Ishikawa (cell line): ENCODE data around the gene ADCY4.

Experiments
- CEBPB ChIP-seq: IDR thresholded peaks from 2 replicates; pipeline ENCODE4 v1.6.1; 2012
- CREB1 ChIP-seq: IDR thresholded peaks from 2 replicates; pipeline ENCODE4 v1.6.1; 2012; ENCODE audit warnings: low read depth
- EGR1 ChIP-seq: IDR thresholded peaks from 2 replicates; pipeline ENCODE4 v1.6.1; 2012
- EP300 ChIP-seq: IDR thresholded peaks from 2 replicates; pipeline ENCODE4 v1.6.1; 2012; ENCODE audit warnings: borderline replicate concordance
- FOXM1 ChIP-seq: IDR thresholded peaks from 2 replicates; pipeline ENCODE4 v1.6.1; 2012; ENCODE audit warnings: low read depth, borderline replicate concordance
- NFIC ChIP-seq: IDR thresholded peaks from 2 replicates; pipeline ENCODE4 v1.6.1; 2012
- RAD21 ChIP-seq: IDR thresholded peaks from 2 replicates; pipeline ENCODE4 v1.6.1; 2012; ENCODE audit warnings: low read depth
- TAF1 ChIP-seq: IDR thresholded peaks from 2 replicates; pipeline ENCODE4 v1.6.1; 2012; ENCODE audit warnings: low read depth, mild to moderate bottlenecking
- TCF12 ChIP-seq: IDR thresholded peaks from 2 replicates; pipeline ENCODE4 v1.6.1; 2012; ENCODE audit warnings: low read depth
- TEAD4 ChIP-seq: IDR thresholded peaks from 2 replicates; pipeline ENCODE4 v1.6.1; 2012
- YY1 ChIP-seq: IDR thresholded peaks from 2 replicates; pipeline ENCODE4 v1.6.1; 2012; ENCODE audit warnings: low read depth
- ZBTB7A ChIP-seq: IDR thresholded peaks from 2 replicates; pipeline ENCODE4 v1.6.1; 2012; ENCODE audit warnings: low read depth
- TF ChIP-seq, protein P1 (sequence below): IDR thresholded peaks from 2 replicates; pipeline ENCODE4 v1.6.1; 2012
- TF ChIP-seq, protein P2 (sequence below): IDR thresholded peaks from 2 replicates; pipeline ENCODE4 v1.6.1; 2012
- TF ChIP-seq, protein P3 (sequence below): IDR thresholded peaks from 2 replicates; pipeline ENCODE4 v1.6.1; 2012; ENCODE audit warnings: low read depth, mild to moderate bottlenecking

The ADCY4 gene

DNA sequence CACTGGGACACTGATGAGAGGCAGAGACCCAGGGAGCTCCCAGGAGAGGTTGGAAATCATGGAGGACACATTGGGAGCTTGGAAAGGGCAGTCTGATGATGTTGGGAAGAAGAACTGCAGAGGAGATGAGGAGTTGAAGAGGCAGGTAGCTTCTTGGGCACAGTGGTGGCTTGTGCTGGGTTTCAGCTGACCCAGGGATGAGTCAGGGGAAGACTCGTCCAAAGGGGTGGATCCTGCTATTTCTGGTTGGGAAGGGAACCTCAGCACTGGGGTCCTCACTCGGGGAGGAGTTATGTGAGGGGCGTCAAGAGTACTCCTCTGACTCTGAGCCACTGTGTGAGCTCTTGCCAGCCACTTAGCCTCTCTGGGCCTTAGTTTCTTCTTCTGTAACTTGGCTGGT lies 11.5 kb downstream of the ADCY4 start:
- TF ChIP-seq CREB1 (no peak), EGR1 (no peak), ZBTB7A (no peak), CEBPB (no peak), TCF12 (no peak), RAD21 (no peak), EP300 (no peak)
- TF ChIP-seq, protein P1, sequence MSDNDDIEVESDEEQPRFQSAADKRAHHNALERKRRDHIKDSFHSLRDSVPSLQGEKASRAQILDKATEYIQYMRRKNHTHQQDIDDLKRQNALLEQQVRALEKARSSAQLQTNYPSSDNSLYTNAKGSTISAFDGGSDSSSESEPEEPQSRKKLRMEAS = no peak
- TF ChIP-seq, protein P2, sequence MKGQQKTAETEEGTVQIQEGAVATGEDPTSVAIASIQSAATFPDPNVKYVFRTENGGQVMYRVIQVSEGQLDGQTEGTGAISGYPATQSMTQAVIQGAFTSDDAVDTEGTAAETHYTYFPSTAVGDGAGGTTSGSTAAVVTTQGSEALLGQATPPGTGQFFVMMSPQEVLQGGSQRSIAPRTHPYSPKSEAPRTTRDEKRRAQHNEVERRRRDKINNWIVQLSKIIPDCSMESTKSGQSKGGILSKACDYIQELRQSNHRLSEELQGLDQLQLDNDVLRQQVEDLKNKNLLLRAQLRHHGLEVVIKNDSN = no peak
- TF ChIP-seq, protein P3, sequence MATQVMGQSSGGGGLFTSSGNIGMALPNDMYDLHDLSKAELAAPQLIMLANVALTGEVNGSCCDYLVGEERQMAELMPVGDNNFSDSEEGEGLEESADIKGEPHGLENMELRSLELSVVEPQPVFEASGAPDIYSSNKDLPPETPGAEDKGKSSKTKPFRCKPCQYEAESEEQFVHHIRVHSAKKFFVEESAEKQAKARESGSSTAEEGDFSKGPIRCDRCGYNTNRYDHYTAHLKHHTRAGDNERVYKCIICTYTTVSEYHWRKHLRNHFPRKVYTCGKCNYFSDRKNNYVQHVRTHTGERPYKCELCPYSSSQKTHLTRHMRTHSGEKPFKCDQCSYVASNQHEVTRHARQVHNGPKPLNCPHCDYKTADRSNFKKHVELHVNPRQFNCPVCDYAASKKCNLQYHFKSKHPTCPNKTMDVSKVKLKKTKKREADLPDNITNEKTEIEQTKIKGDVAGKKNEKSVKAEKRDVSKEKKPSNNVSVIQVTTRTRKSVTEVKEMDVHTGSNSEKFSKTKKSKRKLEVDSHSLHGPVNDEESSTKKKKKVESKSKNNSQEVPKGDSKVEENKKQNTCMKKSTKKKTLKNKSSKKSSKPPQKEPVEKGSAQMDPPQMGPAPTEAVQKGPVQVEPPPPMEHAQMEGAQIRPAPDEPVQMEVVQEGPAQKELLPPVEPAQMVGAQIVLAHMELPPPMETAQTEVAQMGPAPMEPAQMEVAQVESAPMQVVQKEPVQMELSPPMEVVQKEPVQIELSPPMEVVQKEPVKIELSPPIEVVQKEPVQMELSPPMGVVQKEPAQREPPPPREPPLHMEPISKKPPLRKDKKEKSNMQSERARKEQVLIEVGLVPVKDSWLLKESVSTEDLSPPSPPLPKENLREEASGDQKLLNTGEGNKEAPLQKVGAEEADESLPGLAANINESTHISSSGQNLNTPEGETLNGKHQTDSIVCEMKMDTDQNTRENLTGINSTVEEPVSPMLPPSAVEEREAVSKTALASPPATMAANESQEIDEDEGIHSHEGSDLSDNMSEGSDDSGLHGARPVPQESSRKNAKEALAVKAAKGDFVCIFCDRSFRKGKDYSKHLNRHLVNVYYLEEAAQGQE = no peak

DNA sequence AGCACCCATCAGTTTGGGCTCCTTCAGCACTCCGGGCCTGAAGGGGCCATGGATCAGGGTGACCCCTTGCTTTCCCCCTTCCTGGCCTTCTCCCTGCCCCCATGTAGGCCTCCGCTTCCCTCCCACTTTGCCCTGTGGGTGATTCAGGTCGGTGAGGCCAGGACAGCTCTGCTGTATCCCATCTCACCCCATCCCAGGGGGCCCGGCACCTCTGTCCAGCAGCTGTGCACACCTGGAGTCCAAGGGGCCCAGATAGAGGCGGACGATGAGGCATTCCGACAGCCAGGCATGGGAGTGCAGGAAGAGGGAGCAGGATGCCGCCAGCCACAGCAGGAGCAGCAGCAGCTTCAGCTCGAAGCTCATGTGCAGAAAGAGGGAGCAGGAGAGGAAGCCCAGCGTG lies 12.2 kb downstream of the ADCY4 start:
- TF ChIP-seq EGR1 = no peak
- no peak for TF ChIP-seq FOXM1
- TF ChIP-seq YY1 = no peak
- TF ChIP-seq, protein P3 = no peak
- no peak for TF ChIP-seq TAF1
- no peak for TF ChIP-seq EP300
- TF ChIP-seq CEBPB = no peak
- TF ChIP-seq, protein P2 = no peak
- no peak for TF ChIP-seq RAD21
- no peak for TF ChIP-seq TCF12
- no peak for TF ChIP-seq TEAD4
- no peak for TF ChIP-seq CREB1
- TF ChIP-seq, protein P1 = no peak
- no peak for TF ChIP-seq ZBTB7A

DNA sequence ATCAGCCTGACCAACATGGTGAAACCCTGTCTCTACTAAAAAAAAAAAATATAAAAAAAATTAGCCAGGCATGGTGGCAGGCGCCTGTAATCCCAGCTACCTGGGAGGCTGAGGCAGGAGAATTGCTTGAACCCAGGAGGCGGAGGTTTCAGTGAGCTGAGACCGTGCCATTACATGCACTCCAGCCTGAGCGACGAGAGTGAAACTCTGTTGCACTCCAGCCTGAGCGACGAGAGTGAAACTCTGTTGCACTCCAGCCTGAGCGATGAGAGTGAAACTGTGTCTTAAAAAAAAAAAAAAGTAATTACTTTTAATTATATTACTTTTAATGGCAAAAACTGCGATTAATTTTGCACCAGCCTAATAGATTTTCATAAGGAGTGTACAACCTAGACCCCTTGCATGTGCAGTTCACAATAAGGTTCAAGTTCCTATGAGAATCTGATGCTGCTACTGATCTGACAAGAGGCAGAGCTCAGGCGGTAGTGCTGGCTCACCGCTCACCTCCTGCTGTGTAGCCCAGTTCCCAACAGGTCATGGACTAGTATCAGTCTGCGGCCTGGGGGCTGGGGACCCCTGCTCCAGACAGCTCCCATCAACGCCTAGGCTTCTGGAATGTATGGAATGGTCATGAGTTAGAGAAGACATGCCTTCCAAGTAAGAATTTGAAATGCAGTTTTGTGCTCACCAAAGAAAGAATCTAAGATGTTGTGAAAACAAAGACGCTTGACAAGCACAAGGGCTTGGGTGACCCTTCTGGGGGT lies 13.5 kb downstream of the ADCY4 start:
- TF ChIP-seq RAD21 (no peak), TCF12 (no peak), ZBTB7A (no peak), EP300 (no peak), YY1 (no peak), FOXM1 (no peak), NFIC (no peak), CREB1 (no peak), TAF1 (no peak), CEBPB (no peak)
- TF ChIP-seq, protein P2 = no peak
- TF ChIP-seq, protein P1 = no peak
- TF ChIP-seq, protein P3 = no peak
